ENCODE data around the gene CATSPER4.

The CATSPER4 gene

GRCh38 chr1:26164036-26164860 lies 26.2 kb upstream of the CATSPER4 start:
- in situ Hi-C loops (cut with MboI; ENCODE audit: low pct_unique_long_range_greater_than_20kb, low sequenced_read_pairs) = no loop called here
- DNase-seq = peak; percentile 43

GRCh38 chr1:26164861-26165842 lies 25.2 kb upstream of the CATSPER4 start:
- in situ Hi-C loops (cut with MboI; ENCODE audit: low pct_unique_long_range_greater_than_20kb, low sequenced_read_pairs) = no loop called here

GRCh38 chr1:26166719-26167281 lies 23.6 kb upstream of the CATSPER4 start:
- no peak for DNase-seq
- in situ Hi-C loops (cut with MboI; ENCODE audit: low pct_unique_long_range_greater_than_20kb, low sequenced_read_pairs) = no loop called here

More at GRCh38 chr1:26164861-26165842, 25.2 kb upstream of the CATSPER4 start:
- no peak for DNase-seq

- DNase-seq = no peak
- in situ Hi-C loops (cut with MboI; ENCODE audit: low pct_unique_long_range_greater_than_20kb, low sequenced_read_pairs) = no loop called here
Measured at GRCh38 chr1:26168410-26169197, 21.8 kb upstream of the CATSPER4 start, which contains the start of gene C1orf232. C1orf232 (minus strand) TSS chr1:26168963; CDS start chr1:26168499, 464 bp downstream.

- DNase-seq = no peak
- in situ Hi-C loops (cut with MboI; ENCODE audit: low pct_unique_long_range_greater_than_20kb, low sequenced_read_pairs) = no loop called here
Measured at GRCh38 chr1:26169198-26169554, 21.2 kb upstream of the CATSPER4 start.

- DNase-seq = peak; percentile 92
- in situ Hi-C loops (cut with MboI; ENCODE audit: low pct_unique_long_range_greater_than_20kb, low sequenced_read_pairs) = no loop called here
Measured at GRCh38 chr1:26169669-26170471, 20.5 kb upstream of the CATSPER4 start, which contains the start of gene ZNF593. ZNF593 (plus strand) TSS chr1:26169908; CDS start chr1:26169984, 76 bp downstream.

- DNase-seq = no peak
- in situ Hi-C loops (cut with MboI; ENCODE audit: low pct_unique_long_range_greater_than_20kb, low sequenced_read_pairs) = no loop called here
Measured at GRCh38 chr1:26170472-26170821, 20.0 kb upstream of the CATSPER4 start.

GRCh38 chr1:26171084-26172072 lies 19.0 kb upstream of the CATSPER4 start, which contains the start of gene ZNF593OS:
ZNF593OS (minus strand) TSS chr1:26171832; CDS start chr1:26171661, 171 bp downstream.
- no peak for DNase-seq
- in situ Hi-C loops (cut with MboI; ENCODE audit: low pct_unique_long_range_greater_than_20kb, low sequenced_read_pairs) = no loop called here

GRCh38 chr1:26175346-26175745 lies 15.1 kb upstream of the CATSPER4 start:
- in situ Hi-C loops (cut with MboI; ENCODE audit: low pct_unique_long_range_greater_than_20kb, low sequenced_read_pairs) = no loop called here

GRCh38 chr1:26177182-26177684 lies 13.2 kb upstream of the CATSPER4 start, which contains the start of gene CNKSR1:
CNKSR1 (plus strand) TSS chr1:26177491; CDS start chr1:26177548, 57 bp downstream.
- no peak for DNase-seq
- in situ Hi-C loops (cut with MboI; ENCODE audit: low pct_unique_long_range_greater_than_20kb, low sequenced_read_pairs) = no loop called here

More at GRCh38 chr1:26175346-26175745, 15.1 kb upstream of the CATSPER4 start:
- DNase-seq = no peak

GRCh38 chr1:26180010-26180506 lies 10.3 kb upstream of the CATSPER4 start:
- in situ Hi-C loops (cut with MboI; ENCODE audit: low pct_unique_long_range_greater_than_20kb, low sequenced_read_pairs) = no loop called here
- no peak for DNase-seq

- in situ Hi-C loops (cut with MboI; ENCODE audit: low pct_unique_long_range_greater_than_20kb, low sequenced_read_pairs) = no loop called here
- no peak for DNase-seq
Measured at GRCh38 chr1:26181586-26182382, 8.6 kb upstream of the CATSPER4 start.

GRCh38 chr1:26182383-26182696 lies 8.1 kb upstream of the CATSPER4 start:
- in situ Hi-C loops (cut with MboI; ENCODE audit: low pct_unique_long_range_greater_than_20kb, low sequenced_read_pairs) = no loop called here
- DNase-seq = no peak

- no peak for DNase-seq
- in situ Hi-C loops (cut with MboI; ENCODE audit: low pct_unique_long_range_greater_than_20kb, low sequenced_read_pairs) = no loop called here
Measured at GRCh38 chr1:26184086-26184485, 6.3 kb upstream of the CATSPER4 start.

GRCh38 chr1:26184883-26185282 lies 5.5 kb upstream of the CATSPER4 start:
- in situ Hi-C loops (cut with MboI; ENCODE audit: low pct_unique_long_range_greater_than_20kb, low sequenced_read_pairs) = no loop called here
- no peak for DNase-seq

GRCh38 chr1:26187882-26188281 lies 2.5 kb upstream of the CATSPER4 start:
- DNase-seq = no peak
- in situ Hi-C loops (cut with MboI; ENCODE audit: low pct_unique_long_range_greater_than_20kb, low sequenced_read_pairs) = no loop called here
